Head of caudate nucleus (tissue), 42 donors: Measurements from ENCODE around the gene CNPY4.
A peak's percentile ranks its signal among the peaks of the same experiment; 100 is the strongest.
"Not testable (repeated sequence)": the region's sequence is repeated elsewhere in the genome, so short reads cannot be mapped to it uniquely, and the experiment has no call there.

Experiments used
- DNase-seq, 42 donors: peaks; one replicate each; pipeline versions ENCODE4 v3.0.0 to v3.0.0-alpha.2; 2020 to 2021; ENCODE audit warnings: mixed read lengths in 7 of 42
- intact Hi-C: fragments of 100-400 bp; cut with DNase I; formaldehyde crosslinking; loops from one replicate; pipeline ENCODE4 v1.15.0; 2022

Gene CNPY4

GRCh38 chr7:100109521-100110163, 9.8 kb upstream of the CNPY4 start:
- intact Hi-C loops = no loop called here
- no peak for DNase-seq

DNA sequence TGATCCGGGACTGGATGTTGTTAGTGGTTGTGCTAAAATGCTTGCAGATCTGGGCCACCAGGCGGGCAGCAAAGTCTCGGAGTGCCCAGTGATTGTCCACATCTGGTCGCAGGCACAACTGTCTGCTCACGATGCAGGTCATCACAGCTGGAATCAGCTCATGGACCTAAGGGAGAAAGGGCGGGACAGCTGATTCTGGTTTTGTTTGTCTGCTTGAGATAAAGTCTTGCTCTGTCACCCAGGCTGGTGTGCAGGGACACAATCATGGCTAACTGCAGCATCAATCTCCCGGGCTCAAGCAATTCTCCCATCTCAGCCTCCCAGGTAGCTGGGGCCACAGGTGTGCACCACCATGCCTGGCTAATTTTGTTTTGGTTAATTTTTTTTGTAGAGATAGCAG, 8.3 kb upstream of the CNPY4 start:
- intact Hi-C loops = no loop called here
- DNase-seq = no peak

DNA sequence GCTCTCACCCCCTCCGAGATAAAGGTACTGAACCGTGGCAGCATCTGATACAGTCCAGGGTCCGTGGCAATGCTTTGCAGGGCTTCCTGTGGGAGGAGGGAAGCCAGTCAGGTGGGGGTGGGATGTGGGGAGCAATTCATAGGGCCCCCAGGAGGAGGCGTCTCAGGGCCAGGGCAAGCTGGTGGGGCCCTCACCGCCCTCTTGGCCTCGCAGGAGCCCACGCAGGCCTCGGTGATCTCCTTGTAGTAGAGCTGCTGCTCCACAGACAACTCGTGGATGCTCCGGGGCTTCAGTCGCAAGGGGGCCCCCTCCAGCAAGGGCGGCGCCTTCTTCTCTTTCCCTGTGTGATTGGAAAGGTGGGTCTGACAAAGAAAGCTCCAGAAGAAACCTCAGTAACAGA, 7.5 kb upstream of the CNPY4 start:
- intact Hi-C loops = no loop called here
- DNase-seq = no peak

DNA sequence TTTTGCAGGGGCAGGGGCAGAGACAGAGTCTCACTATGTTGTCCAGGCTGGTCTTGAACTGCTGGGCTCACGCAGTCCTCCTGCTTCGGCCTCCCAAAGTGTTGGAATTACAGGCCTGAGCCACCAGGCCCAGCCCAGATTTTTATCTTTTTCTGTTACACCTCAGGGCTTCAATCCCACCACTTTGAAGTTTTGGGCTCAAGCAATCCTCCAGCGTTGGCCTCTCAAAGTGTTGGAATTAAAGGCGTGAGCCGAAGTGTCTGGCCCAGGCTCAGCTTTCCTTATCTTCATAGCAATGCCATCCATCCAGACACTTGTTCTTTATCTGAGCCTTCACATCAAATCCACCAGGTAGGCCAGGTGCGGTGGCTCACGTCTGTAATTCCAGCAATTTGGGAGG, 4.4 kb upstream of the CNPY4 start:
- no peak for DNase-seq
- intact Hi-C loops = no loop called here

DNA sequence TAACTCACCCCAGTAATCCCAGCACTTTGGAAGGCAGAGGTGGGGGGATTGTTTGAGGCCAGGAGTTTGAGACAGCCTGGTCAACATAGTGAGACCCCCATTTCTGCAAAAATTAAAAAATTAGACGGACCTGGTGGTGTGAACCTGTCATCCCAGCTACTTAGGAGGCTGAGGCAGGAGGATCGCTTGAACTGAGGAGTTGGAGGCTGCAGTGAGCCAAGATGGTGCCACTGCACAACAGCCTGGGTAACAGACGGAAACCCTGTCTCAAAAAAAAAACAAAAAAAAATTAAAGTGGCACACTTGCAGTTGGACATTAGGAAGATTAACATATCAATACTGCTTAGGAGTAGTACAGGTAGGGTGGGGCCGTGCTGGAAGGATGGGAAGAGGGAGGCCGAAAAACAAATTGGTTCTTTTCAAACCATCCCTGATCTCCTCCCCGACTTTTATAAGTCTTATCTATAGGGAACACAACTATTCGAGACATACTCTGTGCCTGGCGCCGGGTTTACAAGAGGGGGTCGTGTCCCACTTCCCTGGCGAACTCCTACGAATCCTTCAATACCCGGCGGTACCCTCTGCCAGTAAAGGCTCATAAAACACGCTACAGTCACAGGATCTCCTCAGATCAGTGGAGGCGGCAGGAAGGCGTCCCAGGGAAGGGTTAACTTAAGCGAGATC, 904 bp upstream of the CNPY4 start:
- DNase-seq = no peak
- intact Hi-C loops = no loop called here

DNA sequence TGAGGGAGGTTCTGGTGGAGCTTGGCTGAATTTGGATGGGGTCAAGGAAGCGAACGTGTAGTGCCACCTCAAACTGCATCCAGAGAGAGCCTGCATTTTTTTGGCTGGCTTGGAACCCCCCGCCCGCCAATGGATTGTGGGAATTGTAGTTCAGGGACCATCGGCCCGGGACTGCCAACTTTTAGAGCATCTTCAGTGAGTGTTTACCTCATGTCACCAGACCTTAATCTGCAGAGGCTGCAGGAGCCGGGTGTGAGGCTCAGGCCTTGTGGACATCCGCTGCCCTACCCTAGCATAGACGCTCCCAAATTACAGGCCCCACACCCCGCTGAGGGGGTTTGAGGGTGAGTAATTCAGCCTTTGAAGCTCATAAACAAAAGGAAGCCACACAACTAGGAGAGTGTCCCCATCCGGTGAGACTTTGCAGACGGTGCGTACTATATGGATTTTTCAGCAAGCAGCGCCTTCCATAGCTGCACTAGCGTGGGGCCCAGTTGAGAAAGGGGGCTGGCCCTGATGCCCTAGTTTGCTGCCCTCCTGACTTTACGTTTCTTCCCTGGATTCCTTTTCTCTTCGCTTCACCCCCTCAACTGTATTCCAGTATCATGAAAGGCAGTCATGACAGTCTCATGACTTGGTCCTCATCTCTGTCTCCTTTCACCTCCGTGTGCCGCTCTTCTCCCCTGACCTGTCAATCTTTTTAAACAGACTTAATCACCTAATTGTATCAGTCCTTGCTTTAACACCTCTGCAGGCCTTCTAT, 717 bp downstream of the CNPY4 start:
- intact Hi-C loops = no loop called here
- DNase-seq = peak; percentile 69 to 92 (median 83)

GRCh38 chr7:100120733-100121036, 1.3 kb downstream of the CNPY4 start:
- intact Hi-C loops = no loop called here
- DNase-seq = no peak

GRCh38 chr7:100122067-100122466, 2.6 kb downstream of the CNPY4 start:
- intact Hi-C loops = no loop called here
- no peak for DNase-seq

- intact Hi-C loops = no loop called here
- no peak for DNase-seq
These were observed 3.1 kb downstream of the CNPY4 start for GRCh38 chr7:100122568-100122967.

DNA sequence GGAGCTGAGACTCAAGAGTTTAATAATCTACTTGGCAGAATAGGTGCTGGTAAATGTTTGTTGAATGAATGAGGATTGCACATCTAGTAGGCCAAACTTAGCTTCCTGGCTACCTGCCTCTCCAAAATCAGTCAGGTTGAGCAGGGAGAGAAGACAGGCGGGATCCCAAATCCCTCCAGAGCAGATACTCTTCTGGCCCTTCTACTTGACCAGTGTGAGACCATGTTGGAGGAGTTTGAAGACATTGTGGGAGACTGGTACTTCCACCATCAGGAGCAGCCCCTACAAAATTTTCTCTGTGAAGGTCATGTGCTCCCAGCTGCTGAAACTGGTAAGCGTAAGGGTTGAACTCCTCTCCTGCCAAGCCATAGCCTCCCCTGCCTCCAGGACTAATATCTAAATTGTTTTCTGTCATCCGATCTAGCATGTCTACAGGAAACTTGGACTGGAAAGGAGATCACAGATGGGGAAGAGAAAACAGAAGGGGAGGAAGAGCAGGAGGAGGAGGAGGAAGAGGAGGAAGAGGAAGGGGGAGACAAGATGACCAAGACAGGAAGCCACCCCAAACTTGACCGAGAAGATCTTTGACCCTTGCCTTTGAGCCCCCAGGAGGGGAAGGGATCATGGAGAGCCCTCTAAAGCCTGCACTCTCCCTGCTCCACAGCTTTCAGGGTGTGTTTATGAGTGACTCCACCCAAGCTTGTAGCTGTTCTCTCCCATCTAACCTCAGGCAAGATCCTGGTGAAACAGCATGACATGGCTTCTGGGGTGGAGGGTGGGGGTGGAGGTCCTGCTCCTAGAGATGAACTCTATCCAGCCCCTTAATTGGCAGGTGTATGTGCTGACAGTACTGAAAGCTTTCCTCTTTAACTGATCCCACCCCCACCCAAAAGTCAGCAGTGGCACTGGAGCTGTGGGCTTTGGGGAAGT, 5.1 kb downstream of the CNPY4 start:
- intact Hi-C loops = no loop called here
- no peak for DNase-seq

GRCh38 chr7:100126239-100126930, 7.0 kb downstream of the CNPY4 start:
- intact Hi-C loops = no loop called here
- peak in 6 of 42 donors; percentile 15 to 58 (median 25) for DNase-seq

DNA sequence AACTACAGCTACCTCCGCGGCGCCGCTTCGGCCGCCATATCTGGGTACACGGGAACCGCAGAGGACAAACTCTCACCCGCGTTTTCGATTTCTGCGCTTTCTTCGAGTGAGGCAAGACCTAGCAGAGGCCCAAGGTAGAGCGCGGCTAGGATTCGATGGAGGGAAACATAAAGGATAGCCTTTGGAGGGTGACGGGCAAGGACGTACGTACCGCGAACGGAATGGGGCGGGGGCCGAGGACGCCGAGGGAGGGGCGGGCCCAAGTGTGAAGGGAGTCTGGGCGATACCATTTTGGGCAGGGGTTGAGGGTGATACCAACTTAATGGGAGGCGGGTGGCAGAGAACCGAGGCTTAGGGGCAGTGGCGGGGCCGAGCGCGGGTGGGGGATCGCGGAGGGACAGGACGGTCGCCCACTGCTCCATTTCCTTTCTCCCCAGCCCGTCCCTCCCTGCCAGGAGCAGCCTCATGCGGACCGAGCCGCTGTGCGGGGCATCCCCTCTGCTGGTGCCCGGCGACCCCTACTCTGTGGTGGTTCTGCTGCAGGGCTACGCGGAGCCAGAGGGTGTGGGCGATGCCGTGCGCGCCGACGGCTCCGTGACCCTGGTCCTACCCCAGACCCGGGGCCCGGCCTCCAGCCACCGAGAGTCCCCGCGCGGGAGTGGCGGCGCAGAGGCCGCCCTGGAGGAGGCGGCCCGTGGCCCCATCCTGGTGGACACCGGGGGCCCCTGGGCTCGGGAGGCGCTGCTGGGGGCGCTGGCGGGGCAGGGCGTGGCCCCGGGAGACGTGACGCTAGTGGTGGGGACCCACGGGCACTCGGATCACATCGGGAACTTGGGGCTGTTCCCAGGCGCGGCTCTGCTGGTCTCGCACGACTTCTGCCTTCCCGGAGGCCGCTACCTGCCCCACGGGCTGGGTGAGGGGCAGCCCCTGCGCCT, 7.8 kb downstream of the CNPY4 start, which contains the start of gene MBLAC1:
TSS of gene MBLAC1 (plus strand) at position 37 of the 935 bp plus-strand sequence. CDS start at position 466, 429 bp downstream.
- DNase-seq = peak; percentile 86 to 98 (median 94)
- intact Hi-C loops = no loop called here

- intact Hi-C loops = no loop called here
These were observed 8.6 kb downstream of the CNPY4 start for GRCh38 chr7:100127866-100128636.

GRCh38 chr7:100128637-100128963, 9.2 kb downstream of the CNPY4 start:
- DNase-seq = no peak
- intact Hi-C loops = no loop called here

More at GRCh38 chr7:100127866-100128636, 8.6 kb downstream of the CNPY4 start:
- peak in 27 of 42 donors; percentile 7 to 53 (median 26) for DNase-seq

DNA sequence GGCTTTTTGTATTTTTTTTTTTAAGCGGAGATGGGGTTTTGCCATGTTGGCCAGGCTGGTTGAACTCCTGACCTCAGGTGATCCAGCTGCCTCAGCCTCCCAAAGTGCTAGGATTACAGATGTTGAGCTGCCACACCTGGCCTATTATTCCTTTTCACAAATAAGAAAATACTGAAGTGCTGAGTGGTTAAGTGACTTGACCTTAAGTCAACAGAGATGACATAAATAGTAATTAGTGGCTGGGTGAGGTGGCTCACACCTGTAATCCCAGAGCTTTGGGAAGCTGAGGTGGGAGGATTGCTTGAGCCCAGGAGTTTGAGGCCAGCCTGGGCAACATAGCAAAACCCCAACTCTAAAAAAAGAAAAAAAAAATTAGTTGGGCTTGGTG, 10.8 kb downstream of the CNPY4 start:
- DNase-seq, intact Hi-C loops: not testable (repeated sequence)

DNA sequence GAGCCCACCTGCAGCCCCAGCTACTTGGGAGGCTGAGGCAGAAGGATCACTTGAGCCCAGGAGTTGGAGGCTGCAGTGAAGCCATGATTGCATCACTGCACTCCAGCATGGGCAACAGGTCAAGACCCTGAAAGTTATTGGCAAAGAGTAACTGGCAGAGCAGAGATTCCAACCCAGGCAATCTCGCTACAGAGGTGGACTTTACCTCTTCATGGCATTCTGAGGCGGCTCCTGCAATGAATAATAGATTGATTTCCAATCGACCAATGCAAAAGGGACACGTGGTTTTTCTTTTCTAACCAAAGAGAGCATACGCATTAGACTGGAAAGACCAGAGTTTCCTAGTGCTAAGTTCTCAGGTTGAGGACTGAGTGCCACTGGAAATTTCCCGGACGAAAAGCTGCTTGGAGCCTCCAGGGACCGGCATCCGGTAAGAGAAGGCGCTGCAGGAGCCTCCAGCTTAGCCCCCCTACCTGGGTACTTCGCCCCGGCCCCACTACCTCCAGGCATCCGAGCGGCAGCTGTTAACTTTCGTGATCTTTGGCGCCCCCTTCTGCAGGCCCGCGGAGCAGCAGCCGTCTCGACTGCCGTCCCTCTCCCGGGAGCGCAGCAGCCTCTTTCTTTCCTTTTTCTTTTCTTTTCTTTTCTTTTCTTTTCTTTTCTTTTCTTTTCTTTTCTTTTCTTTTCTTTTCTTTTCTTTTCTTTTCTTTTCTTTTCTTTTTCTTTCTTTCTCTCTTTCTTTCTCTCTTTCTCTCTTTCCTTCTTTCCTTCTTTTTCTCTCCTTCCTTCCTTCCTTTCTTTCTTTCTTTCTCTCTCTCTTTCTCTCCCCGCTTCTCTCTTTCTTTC, 11.4 kb downstream of the CNPY4 start:
- intact Hi-C loops = no loop called here
- DNase-seq = peak; percentile 46 to 94 (median 87)
